GM21619 (cell line): Measurements from ENCODE around the gene SKI.

Experiments
- ATAC-seq: cut with Tn5 transposase; IDR thresholded peaks from one replicate; pipeline ENCODE4 v1.9.1; 2021; ENCODE audit not compliant: unreplicated experiment

The SKI gene

GRCh38 chr1:2348346-2349325 is 120.5 kb downstream of the SKI start:
- ATAC-seq = no peak

GRCh38 chr1:2349806-2350205 is 121.7 kb downstream of the SKI start:
- ATAC-seq = no peak

- no peak for ATAC-seq
Measured at GRCh38 chr1:2350501-2350900, 122.4 kb downstream of the SKI start.

- ATAC-seq = no peak
Measured at GRCh38 chr1:2350911-2351655, 123.0 kb downstream of the SKI start.

- no peak for ATAC-seq
Measured at GRCh38 chr1:2351723-2352122, 123.6 kb downstream of the SKI start.

GRCh38 chr1:2352341-2352896 is 124.3 kb downstream of the SKI start:
- ATAC-seq = no peak

GRCh38 chr1:2352897-2353550 is 124.9 kb downstream of the SKI start:
- no peak for ATAC-seq

- no peak for ATAC-seq
Measured at GRCh38 chr1:2353551-2354438, 125.7 kb downstream of the SKI start.

- no peak for ATAC-seq
Measured at GRCh38 chr1:2354511-2355372, 126.6 kb downstream of the SKI start.

GRCh38 chr1:2355373-2356261 is 127.5 kb downstream of the SKI start:
- ATAC-seq = no peak

- ATAC-seq = no peak
Measured at GRCh38 chr1:2356401-2356800, 128.3 kb downstream of the SKI start.

GRCh38 chr1:2356911-2357845 is 129.1 kb downstream of the SKI start:
- no peak for ATAC-seq

- ATAC-seq = no peak
Measured at GRCh38 chr1:2358072-2358471, 130.0 kb downstream of the SKI start.

GRCh38 chr1:2358651-2359640 is 130.8 kb downstream of the SKI start:
- no peak for ATAC-seq
